Kidney glomerular epithelial cell (primary cell): ENCODE data around the gene RANBP6.

ENCODE experiments used
- DNase-seq: peaks from one replicate; lab custom pipeline; 2025; lab: John Stamatoyannopoulos, UW

Gene RANBP6

GRCh38 chr9:6007058-6007769 is 8.2 kb downstream of the RANBP6 start:
- DNase-seq, result peak; percentile 50

GRCh38 chr9:6006749-6007057 is 8.7 kb downstream of the RANBP6 start:
- peak; percentile 69 for DNase-seq

GRCh38 chr9:6000955-6001354 is 14.5 kb downstream of the RANBP6 start:
- DNase-seq, result no peak

DNA sequence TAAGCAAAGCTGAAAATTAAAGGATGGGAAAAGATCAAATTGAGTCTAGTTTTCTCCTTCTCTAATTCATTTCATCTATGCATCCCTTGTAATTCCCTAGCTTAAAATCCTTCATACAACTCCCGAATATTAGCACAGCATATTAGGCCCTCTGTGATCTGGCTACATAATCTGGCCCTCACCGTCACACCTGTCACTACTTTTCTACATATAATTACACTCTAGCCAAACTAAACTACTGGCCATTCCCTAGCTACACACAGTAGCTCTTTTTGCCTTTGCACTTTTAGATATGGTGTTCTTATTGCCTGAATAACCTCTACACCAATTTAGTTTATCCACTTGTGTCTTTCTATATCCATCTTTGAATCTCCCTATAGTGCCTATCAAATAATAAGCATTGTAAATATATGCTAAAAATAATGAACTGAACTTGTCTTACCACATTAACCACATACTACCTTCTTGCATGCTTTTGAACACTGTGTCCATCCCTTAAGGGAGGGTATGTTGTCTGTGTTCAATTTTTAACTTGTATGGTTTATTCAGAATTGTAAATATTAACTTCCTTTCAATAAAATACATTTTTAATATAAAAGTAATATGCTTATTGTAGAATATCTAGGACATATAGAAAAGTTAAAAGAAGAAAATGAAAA is 15.9 kb downstream of the RANBP6 start:
- DNase-seq, result no peak

DNA sequence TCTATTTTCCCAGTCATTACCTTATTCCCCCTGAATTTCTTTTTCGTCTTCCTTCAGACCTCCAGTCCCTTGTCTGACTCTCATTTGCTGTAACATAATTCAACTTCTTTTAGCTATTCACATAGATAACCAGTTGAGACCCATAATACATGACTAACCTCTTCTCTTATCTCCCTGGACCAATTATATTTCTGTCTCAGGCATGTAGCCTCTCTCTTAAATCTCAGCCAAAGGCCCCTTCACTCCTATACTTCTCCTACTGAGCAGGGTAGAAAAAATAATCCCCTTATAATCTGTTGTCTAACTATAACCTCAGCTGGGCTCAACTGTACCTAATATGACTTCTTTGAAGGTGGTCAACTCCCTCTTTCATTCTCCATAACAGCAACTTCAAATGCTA is 20.9 kb downstream of the RANBP6 start:
- DNase-seq, result no peak

GRCh38 chr9:5988265-5988664 is 27.2 kb downstream of the RANBP6 start:
- DNase-seq, result no peak

- DNase-seq, result no peak
Observed at GRCh38 chr9:5983042-5983441, 32.4 kb downstream of the RANBP6 start.

GRCh38 chr9:5982317-5982716 is 33.1 kb downstream of the RANBP6 start:
- DNase-seq, result no peak

DNA sequence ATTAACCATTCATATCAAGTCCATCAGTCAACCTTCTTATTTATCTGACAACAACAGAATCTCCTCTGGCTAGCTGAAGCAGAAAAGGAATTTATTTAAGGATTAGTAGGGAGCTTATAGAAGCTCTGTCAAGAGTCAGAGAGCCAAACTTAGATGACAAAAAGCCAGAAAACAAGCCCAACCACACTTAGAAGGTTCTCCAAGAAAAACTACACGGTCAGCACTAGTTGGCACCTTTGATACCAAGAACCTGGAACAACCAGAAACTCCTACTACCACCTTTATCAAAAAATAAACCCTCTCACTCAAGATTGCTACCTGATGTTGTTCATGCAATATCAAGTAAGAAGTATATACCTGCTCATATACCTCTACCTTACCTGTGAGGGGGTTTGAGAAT is 36.9 kb downstream of the RANBP6 start:
- no peak for DNase-seq

DNA sequence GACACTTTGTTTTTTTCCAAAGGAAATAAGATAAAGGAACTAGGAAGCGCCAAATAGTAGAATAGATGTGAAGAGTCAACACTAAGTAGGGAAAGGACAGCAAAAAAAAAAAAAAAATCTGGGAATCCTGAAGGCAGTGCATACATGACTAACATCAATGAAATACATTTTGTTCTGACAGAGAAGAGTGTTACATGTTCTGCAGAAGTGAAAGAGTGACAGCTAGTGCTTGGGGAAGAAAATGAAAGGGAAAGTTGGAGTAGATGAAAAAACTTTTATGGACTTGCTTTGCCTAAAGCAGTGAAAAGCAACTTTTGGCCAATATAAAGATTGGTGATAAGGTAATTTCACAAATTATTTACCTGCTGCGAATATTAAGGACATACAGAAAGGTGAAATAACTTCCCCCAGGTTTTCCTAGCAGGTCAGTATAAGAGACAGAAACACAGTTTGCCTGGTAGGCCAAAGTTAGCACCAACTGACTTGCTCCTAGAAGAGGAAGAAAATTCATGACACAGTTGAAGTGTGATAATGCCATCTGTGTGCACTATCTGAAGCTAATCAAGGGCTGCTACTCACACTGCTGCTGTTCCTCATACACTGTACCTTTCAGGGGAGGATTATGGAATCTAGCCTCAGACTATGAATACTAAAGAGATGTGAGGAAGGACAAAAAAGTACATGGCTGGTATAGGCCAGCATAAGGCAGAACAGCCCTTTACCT is 38.6 kb downstream of the RANBP6 start:
- no peak for DNase-seq

GRCh38 chr9:5971740-5972139 is 43.7 kb downstream of the RANBP6 start:
- DNase-seq, result no peak
